ENCODE measurements around the gene FGF14.

FGF14 gene

DNA sequence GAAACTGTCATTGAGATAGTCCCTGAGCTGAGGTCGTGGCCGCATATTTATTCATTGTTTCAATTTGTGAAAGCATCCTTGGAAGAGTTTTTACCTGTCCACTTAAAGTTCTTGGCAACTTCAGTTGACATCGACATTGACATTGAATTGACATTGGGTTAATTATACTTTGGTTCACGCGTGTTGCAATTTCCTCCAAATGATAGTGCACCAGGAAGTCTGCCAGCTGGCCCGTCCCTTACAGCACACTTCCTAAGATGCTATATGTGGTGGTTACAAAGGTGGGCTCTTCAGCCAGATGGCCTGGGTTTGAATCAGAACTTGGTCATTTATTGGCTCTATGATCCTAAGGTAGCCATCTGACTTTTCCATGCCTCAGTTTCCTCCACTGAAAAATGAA, 176.0 kb downstream of the FGF14 start:
- no peak for DNase-seq
- intact Hi-C loops (cut with DNase I): no loop called here

DNA sequence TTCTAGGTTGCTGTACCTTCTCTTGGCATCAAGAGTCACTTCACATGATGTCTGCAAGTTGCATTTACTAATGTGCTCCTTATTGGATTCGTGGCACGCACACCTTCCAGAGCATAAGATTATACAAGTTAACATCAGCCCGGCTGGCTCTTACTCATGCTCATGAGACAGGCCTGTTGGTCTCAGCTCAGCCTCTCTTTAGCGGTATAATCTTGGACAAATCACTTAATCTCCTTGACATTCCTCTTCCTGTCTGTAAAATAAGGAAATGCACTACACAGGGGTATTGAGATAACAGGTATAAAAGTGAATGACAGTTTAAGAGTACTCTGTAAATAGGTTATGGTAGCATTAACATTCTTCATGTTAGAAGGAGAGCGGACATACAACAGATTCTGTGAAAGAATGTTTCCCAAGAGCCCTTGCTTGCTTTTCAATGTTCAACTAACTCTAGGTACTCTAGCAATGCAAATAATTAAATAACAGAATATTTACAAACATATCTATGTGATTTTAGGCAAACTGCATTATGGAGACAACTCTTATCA, 181.1 kb downstream of the FGF14 start:
- intact Hi-C loops (cut with DNase I): no loop called here
- no peak for DNase-seq

DNA sequence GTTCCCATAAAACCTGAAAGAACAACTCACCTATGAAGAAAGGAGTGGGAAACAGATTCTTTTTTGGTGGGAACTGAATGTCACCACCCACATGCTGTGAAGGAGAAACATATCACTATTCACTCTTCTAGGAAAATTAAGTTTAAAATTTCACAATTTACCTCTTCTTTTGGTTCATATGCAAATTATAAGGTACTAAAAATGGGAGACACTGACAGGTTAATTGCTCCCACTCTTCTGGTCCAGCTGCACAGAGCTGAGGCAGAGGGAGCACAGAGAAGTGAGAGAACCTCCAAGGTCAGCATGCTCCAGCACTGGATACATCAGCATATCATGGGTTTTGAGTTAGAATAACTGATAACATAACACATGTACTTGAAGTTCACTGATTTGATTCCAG, 186.9 kb downstream of the FGF14 start:
- DNase-seq: peak in 14 of 42 donors; percentile 9 to 65 (median 36)
- intact Hi-C loops (cut with DNase I): no loop called here

DNA sequence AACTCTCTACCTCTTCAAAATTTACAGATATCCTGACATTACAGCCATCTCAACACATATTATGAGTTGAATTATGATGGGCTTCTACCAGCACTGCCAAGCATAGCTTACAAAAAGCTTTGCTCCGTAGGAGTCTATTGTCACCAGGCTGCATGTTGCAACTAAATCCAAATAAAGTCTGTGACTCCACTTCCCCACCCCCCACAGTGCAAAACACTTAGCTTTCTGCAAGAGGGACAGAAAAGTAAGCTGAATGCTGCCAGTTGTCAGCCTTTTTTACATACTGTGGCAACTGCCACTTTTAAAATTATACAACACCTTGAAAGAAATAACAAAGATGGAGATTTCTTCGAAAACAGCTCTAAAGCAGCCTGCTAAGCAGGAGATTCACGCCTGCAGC, 189.1 kb downstream of the FGF14 start:
- peak in 1 of 42 donors; percentile 12 for DNase-seq

DNA sequence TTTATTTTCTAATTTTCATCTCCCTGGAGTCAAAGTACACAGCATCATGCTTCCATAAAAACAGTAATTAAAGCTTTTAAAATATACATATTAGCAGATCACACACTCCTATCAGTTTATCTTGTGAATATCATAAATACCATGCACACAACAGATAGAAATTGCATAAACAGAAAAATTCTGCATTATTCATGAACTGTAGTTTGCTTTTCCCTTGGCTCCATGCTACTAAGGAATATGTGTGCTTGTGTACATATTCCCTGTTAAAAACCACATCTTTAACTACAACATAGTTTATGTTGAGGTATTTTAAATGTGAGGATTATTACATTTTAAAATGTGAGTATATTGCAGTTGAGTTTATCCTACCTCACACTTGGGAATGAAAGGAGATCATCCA, 193.5 kb downstream of the FGF14 start:
- intact Hi-C loops (cut with DNase I): no loop called here
- DNase-seq: no peak

More for the DNA sequence above, 189.1 kb downstream of the FGF14 start:
- intact Hi-C loops (cut with DNase I): no loop called here

DNA sequence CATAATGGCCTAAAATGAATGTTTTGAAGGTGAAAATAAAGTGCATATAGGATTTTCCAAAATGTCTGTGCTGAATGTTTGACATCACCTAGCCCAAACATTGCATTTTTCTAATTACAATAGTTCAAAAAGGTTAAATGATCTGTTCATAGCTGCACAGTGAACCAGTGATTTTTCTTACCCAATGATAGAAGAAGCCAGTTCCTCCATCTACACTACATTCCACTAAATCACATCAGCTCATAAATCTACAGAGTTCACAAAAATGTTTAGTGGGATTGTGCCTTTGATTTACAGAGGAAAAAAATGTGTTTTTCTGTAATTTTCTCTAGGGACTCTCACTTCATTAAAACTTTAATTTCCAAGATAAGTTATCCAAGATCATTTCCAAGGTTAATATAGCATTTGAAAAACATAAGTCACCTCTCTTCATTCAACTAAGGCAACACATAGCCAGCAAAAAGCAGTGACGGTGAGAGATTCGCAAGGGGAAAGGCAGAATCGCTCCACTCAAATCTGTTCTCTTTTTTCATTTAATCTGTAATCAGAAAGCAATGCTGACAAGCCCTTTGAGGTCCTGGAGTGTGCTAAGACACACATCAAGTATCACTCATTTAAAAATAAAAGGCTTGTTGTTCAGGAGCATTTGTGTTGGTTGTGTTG, 194.0 kb downstream of the FGF14 start:
- intact Hi-C loops (cut with DNase I): no loop called here

DNA sequence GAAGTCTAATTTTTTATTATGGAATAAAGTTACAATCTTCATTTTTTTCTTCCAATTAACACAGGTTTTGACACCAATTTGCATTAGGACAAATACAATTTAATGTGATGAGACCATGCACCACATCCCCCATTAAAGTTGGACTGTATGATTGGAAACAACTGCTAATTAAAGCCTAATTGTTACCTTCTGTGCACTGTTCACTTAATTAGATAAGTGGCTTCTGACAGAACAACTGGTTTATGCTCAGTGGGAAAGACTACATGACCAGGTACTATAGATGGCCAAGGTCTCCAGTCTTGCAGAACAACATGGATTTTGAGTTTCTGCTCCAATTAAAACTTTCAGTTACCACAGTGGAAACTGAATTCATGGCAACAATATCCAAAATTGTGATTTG, 198.1 kb downstream of the FGF14 start:
- no peak for DNase-seq
- intact Hi-C loops (cut with DNase I): no loop called here

More for the DNA sequence above, 194.0 kb downstream of the FGF14 start:
- no peak for DNase-seq

DNA sequence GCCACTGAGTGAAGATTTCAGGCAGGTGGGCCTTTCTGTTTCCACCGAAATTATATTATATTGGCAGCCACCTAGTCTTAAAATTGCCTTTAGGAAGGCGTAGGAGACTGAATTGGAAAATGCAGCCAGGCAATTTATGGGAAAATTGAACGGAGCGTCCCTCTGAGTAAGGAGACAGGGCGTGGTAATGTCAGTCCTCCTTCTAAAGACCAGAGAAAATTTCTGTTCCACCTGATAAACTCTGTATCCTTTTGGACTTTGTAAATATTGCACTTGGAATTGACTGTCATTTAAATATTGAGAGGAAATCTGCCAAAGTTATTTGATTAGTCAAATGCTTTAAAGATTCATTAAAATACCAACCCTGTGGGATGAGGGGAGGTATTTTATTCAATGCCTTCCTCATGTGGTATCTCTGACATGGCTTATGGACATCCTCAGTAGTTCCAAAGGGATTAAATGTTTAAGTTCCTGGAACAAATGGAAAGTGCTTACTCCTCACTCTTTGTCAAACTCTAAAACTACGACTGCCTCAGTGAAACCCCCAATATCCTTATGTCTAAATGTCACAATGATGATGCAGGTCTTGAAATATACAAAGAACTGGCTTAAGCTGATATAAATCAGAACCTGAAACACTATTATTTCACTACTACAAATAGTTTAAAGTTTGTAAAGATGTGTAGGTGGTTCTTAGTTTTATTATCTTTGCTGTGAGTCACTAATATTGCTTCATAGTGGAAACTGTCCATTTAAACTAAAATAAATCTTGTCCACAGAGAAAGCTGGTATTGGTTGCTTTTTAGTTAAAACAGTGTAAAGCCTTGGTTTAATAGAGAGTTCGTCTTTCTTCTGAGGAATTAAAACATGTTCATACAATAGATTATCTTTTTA, 203.2 kb downstream of the FGF14 start:
- intact Hi-C loops (cut with DNase I): no loop called here
- no peak for DNase-seq

DNA sequence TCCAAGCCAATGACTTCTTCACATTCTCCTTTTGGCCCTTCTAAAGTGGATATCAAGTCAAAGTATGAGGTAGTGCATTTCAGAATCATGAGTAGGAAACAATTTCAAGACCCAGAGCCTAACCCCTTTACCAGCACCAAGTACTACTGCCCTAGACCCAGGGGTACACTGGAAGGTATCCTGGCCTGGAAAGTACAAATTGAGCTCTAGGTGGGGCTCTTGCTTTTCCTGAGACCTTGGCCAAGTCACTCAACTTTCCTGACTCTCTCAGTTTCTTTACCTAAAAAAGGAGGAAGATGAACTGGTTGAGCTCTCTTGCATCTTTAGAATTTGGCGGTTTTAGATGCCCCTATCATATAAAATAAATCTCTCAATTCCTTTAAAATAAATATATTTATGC, 204.7 kb downstream of the FGF14 start:
- DNase-seq: no peak
- intact Hi-C loops (cut with DNase I): no loop called here

DNA sequence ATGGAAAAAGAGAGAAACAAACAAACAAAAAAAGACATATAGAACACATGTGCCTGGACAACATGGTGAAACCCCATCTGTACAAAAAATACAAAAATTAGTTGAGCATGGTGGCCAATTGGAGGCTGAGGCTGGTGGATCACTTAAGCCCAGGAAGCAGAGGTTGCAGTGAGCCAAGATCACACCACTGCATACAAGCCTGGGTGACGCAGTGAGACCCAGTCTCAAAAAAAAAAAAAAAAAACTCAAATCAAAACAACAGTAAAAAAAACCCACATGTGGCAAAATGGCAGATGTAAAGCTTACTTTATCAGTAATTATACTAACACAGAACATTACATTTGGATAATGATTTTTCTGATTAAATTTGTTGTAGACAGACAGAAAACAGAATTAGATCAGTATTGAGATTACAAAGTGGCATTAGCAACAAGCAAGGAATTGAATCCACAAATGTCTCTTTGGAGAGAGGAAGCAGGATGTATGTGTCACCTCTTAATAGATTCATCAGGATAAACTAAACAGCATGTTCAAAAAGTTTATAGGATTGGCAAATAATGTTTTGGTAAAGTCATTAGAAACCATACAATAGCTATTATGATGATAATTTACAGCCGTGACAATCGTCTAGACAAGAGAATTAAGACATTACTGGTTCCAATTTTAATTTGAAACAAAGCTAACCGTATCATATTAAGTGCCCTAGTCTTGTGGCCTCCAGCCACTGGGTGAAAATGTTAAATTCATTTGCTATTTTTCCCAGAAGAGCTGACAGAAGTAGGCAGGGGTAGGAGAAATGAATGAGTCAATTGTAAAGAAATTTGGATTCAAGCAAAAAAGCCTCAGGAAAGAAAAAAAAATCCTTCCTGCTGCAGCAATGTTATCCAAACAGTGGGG, 206.0 kb downstream of the FGF14 start:
- no peak for DNase-seq
- intact Hi-C loops (cut with DNase I): no loop called here

DNA sequence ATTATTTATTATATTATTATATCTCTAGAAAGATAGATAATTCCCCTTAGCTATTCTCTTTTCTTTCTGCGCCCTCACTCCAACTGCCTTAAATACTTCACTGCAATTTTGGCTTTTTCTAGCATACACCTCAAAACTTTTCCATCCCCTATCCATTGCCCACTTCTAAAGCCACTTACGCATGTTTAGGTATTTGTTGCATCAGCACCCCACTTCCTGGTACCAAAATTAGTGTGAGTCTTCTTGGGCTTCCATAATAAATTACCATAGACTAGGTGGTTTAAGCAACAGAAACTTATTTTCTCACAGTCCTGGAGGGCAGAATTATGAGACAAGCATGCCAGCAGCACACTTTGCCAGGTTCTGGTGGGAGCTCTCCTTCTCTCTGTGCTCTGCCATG, 209.0 kb downstream of the FGF14 start:
- DNase-seq: no peak
- intact Hi-C loops (cut with DNase I): no loop called here

DNA sequence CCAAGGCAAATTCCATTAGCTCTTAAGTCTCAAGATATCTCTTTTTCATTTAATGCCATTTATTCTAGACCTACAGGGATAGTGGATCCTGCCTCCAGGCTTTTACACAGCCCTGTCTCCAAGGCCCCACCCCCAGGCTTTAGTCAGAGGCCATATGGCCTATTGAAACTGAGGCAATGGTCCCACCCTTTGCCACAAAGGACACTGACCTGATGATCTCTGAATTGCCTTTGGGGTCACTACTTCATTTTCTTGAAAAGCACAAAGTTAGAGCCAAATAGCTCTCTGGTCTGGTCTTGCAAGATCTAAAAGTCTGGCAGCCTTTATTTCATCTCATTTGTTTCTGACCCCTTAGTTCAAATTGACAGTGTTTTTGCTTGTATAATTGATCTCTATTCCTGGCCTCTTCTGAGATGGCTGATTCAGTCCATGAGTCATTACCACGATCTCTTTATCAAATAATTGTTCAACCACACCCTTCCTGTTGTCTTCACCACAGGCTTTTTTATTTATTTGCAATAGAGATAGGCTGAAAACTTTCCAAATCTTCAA, 209.8 kb downstream of the FGF14 start:
- intact Hi-C loops (cut with DNase I): no loop called here
- DNase-seq: no peak

DNA sequence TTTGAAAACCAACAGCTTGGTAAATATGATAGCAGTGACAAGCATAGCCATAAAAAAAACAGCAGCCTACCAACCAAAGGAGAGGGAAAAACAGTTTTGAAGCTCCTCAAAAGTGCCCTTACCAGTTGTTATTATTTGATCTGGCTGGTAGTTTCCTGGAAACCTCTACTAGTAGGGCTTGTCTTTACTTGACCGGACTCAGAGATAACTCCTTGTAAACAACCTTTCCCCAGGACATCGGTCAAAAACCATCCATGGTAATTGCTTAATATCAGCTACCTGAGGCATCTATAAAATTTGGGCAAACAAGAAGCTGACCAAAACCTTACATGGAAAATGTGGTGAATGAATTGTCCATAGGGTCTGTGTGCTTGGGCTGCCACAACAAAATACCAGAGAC, 210.9 kb downstream of the FGF14 start:
- intact Hi-C loops (cut with DNase I): no loop called here
- DNase-seq: no peak

DNA sequence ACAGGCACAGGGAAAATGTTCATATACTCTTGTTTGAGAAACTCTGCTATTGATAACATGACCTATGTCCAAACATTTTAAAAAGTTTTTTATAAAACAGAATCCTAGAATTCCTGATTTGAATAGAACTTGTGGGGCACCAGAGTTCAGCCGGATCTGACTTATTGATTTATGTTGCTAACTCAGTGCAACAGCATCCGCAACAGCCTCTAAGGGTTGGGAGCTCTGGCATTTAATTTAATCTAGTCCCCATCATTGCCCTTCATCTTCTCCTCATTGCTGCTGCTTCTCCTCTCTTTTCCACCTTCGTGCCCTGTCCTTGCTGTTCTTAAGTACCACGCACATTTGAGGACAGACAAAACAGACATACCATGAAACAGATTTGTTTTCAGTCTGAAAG, 214.5 kb downstream of the FGF14 start:
- intact Hi-C loops (cut with DNase I): no loop called here
- no peak for DNase-seq

DNA sequence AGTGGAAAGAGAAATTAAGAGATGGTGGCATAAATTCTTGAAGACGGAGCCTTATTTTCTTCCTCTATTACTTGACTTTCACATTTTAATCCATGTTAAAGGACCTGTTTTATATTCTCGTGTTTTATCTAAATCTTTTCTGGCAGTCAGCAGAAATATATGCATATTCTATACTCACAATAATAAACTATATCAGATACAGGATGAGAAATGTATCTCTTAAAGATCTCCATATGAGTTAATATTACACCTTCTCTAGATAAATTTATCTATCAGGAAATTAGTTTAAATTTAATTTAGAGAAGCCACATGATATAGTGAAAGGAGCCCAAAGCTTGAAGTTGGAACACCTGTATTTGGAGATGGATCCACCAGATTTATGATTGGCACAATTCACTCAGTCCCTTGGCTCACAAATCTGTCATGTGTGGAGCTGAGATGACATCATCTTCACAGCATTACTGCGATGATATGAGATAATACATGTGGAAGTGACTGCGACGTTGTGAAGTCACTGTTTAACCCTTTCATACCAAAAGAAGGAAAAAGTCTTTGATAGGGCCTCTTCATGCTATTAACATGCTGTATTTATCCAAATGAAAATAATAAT, 216.4 kb downstream of the FGF14 start:
- DNase-seq: no peak
- intact Hi-C loops (cut with DNase I): no loop called here

DNA sequence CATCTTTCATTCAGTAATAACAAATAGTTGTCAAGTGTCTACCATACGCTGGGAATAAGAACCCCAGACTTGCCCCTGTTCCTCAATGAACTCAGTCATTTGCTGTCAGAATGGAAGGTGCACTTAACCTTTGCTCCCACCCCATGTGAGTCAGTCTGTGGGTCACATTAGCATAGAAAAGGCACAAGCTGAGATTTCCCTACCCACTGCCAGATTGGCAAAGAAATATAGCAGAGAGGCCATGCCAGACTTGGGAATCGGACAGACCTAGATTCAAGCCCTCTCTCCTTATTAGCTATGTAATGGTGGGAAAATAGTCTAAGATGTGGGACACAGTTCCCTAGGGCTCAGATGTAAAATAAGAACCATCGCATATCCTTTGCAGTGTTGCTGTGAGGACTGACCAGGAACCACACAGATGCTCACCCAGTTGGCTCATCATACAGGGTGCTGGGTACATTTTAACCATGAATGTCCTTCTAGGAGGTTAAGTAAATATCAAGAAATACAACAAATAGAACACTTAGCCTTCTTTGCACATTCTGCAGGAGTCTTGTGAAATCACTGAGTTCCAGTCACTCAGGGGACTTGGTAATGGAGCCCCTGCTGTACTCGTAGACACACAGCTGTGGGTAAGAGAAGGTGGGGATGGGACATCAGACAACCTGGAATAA, 218.2 kb downstream of the FGF14 start:
- intact Hi-C loops (cut with DNase I): no loop called here
- no peak for DNase-seq

DNA sequence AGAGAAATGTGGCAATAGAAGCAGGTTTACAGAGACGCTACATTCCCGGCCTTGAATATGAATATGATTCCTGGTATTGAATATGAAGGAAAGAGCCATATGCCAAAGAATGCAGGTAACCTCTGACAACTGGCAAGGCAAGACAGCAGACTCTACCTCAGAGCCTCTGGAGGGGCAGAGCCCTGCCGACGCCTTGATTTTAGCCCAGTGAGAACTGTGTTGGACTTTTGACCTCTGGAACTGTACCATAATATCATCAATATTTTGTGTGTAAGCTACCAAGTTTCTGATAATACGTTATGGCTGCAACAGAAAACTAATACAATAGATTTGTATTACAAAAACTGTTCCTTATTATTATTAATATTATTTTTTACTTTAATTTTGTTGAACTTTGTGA, 219.7 kb downstream of the FGF14 start:
- DNase-seq: no peak
- intact Hi-C loops (cut with DNase I): no loop called here

DNA sequence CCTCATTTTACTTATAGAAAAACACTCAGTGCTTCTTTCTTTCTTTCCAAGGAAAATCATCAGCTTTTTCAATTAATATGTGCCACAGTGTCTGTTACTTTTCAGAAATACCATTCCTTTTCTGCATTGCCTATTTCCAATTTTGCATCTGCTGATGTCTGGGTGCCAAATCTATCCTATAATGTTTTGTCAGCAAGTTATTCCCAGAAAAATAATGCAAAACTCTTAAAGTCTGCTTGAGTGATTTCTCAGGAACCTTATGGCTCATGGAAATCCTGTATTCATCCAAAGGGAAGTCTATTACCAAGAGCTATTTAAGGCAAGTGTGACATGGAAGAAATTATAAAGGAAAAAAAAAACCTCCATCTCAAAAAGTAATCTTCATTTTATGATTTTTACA, 224.4 kb downstream of the FGF14 start:
- intact Hi-C loops (cut with DNase I): no loop called here
- DNase-seq: no peak

All from head of caudate nucleus (tissue), 42 donors.